Stimulated activated CD8-positive, alpha-beta memory T cell treated with anti-CD3 and anti-CD28 coated beads, Interleukin-15, amount 100 ng/mL, for 4 hours (primary cell): ENCODE results near the gene MKLN1.
"Not testable (repeated sequence)": the region's sequence is repeated elsewhere in the genome, so short reads cannot be mapped to it uniquely, and the experiment has no call there.

Source experiments
- DNase-seq, 2 donors: peaks; one replicate each; pipeline ENCODE4 v3.0.0-alpha.2; 2020; ENCODE audit warnings: low read depth in 2 of 2

The MKLN1 gene

DNA sequence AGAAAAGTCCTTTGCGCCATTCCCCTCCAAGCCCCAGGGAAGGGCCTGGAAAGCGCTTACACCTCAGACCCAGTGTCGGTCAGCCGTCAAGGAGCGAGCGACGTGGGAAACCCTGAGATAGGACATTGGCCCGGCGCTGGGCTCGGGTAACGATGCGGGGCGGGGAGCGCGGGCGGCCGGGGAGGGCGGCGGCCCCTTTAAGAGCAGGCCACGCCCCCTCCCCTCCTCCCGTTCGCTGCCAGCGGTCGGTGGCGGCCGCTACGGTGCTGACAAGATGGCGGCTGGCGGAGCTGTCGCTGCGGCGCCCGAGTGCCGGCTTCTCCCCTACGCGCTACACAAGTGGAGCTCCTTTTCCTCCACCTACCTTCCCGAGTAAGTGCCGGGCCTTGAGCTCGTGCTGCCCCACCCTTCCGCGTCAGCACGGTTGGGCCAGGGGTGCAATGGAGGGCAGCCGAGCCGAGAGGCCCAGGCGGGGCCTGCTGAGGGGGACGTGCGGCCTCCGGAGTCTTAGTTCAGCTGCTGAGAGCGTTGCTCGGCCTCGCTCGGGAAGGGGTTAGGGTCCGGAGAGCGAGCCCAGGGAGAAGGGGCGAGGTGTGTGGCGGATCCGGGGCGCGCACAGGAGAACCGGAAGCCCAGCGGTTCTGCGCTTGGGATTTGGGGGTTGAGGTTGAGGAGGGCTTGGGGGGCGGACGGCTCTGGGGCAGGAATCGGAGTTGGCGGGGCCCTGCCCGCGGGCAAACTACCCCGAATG is at the start of gene MKLN1:
MKLN1 (plus strand) TSS at position 251 of the 751 bp plus-strand sequence; CDS start at position 275, 24 bp downstream.
- DNase-seq = peak; percentile 71 to 76

DNA sequence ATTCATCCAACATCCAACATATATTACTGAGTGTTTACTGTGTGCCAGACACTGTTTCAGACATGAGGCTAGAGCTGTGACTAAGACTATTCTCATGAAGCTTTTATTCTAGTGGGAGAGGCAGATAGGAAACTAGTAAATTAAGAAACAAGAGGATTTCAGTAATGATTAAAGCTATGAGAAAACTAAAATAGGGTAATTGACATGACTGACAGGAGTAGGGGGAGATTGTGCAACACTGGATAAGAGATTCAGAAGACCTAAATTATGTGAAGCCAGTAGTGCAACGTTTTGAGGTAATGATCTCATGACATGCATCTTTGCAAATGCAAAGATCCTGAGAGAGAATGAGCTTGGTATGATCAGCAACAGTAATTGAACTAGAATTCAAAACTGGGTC is 48.6 kb upstream of the MKLN1 start:
- no peak for DNase-seq

DNA sequence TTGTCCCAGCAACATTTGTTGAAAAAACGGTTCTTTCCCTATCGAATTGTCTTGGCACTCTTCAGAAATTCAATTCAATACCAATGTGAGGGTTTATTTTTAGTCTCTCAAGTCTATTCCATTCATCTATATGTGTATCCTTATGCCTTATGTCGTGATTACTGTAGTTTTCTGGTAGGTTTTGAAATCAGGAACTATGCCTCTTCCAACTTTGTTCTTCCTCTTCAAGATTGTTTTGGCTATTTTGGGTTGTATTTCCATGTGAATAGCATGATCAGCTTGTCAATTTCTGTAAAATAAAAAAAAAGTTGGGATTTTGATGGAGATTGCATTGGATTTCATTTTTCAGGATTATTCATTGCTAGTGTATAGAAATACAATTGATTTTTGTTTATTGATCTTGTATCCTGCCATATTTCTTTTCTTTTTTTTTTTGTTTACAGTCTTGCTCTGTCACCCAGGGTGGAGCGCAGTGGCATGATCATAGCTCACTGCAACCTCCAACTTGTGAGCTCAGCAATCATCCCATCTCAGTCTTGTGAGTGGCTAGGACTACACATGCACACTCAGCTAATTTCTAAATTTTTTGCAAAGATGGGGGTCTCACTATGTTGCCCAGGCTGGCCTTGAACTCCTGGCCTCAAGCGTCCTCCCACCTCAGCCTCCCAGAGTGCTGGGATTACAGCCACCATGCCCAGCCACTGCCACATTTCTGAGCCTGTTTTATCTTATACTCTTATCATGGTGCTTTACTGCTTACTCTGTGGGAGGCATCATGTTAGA is 46.2 kb upstream of the MKLN1 start:
- no peak for DNase-seq

DNA sequence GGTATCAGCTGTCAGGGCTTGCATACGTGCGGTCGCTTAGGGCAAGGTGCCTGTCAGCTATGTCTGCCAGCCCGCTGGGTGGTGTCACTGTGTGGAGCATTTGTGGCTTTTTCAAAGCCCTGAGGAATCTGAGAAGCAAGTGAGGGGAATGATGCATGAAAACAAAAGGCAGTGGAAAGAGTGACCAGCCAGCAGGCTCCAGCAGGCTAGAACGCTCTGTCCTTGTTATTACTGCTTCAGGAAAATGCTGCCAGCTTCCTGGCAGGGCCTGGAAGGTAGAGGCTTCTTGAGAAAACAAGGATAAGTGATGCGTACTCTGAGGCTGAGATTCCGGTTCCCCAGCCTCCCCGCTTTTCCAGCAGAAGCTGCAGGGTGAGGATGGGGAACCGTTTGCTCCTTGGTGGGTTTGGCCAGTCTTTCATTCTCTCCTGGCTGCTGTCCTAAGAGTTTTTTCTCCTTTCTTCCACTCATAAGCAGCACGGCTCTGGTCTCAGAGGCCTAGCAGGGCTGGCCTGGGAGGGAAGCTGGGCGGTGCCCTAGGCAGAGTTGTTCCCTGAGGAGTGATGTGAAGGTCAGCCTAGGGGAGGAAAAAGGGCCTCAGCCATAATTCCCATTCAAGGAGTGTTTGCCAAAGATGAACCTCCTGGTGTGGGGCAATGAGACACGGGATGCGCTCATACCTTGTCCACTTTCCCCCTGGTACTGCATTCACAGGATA is 42.8 kb upstream of the MKLN1 start:
- DNase-seq = no peak

DNA sequence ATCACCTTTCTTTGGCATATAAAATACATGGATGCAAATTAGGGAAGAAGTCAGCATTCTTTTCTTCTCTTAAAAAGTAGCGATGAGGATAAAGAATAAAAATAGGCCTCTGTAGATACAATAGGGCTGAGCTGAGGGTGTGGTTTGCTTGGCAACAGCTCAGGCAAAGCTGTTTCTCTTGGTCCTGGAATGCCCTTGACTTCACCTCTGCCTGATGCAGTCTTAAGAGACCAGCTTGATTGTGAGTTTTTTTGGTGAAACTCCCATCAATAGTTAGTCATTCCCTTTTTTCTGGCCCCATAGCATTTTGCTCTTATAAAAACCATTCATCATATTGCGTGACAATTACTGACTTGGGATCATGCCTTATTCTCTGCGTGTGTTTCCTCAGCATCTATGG is 42.1 kb upstream of the MKLN1 start:
- DNase-seq = no peak

DNA sequence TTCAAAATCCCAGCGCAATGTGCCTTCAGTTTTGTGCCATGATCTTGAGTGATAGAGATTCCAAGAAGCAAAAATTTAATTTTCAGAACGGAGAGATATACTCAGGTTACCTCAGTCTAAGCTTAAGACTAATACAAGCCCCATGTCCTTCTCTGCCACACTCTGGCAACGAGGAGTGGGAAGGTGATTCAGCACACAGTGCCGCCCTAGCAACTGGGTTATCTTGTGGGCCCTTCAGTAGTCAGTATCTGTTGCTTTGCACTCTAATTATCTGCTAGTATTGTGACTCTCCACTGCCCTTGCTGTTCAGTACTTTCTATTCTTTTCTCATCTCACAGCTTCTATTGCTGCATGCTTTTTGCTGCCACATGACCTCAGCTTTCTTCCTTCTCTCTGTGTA is 39.2 kb upstream of the MKLN1 start:
- no peak for DNase-seq

DNA sequence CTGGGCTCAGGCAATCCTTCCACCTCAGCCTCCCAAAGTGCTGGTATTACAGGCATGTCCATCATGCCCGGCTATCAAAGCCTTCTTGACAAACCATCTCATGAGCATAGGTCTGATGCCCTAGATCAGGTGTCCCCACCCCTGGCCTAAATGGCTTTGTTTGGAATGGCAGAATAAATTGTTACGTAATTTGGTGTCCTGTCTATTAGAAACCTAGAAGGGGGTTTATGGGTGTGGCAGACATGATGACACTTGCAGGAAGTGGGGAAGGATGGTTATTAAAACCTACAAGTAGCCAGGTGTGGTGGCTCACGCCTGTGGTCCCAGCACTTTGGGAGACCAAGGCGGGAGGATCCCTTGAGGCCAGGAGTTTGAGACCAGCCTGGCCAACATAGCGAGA is 38.6 kb upstream of the MKLN1 start:
- DNase-seq = no peak

DNA sequence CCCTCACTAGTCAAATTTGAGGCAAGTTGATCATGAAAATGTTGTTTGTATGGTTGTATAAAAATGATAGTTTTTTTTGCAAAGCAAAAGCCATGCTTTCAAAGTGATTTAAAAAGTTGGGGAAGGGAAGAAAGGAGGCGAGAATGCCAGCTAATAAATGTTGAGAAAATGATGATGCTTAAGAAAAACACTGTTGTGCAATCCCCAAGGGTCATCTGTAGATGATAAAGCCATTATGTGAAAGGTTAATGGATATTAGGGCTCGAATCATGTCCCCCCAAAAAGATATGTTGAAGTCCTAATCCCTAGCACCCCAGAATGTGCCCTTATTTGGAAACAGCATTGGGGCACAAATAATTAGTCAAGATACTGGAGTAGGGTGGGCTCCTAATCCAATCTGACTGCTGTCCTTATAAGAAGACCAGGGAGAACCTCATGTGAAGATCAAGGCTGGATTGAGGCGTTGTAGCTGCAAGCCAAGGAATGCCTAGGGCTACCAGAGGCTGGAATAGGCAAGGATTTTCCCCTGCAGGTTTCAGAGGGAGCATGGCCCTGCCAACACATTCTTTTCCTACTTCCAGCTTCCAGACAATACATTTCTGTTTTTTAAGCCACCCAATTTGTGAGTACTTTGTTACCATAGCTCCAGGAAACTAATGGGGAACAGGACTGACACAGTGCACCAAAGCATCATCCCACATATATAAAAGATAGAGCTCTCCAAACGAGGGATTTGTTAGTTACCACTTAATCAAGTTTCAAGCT is 35.4 kb upstream of the MKLN1 start:
- DNase-seq = no peak

DNA sequence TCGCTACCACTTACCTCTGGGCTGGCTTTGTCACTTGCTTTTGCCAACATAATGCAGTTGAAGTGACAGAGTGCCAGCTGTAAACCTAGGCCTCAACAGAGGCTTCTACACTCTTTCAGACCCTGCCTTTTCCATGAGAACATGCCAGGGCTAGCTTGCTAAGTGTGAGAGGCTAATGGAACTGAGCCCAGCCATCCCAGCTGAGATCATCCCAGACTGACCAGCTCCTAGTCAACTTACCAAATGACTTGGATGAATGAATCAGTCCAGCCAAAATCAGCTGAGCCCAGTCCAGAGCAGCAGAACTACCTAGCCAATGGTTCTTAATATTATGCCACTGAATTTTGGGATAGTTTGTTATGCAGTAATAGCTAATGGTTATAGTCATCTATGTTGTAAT is 34.7 kb upstream of the MKLN1 start:
- DNase-seq = no peak

DNA sequence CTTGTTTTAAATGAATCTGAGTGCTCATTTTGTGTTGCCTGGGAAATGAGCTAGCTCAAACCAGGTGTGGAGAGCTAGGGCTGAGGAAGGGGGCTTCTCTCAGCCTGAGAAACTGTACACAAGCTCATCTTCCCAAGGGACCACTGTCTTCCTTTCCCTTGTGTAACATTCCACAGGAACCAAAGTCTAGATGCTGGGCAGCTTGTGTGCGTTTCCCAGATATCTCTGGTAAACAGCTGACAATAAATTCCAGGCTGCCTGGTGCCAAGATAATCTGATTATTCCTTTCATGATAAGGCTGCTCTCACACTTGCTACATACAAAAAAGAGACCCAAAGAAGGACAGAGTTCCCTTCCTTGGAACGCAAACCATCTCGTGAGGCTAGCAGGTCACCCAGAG is 33.1 kb upstream of the MKLN1 start:
- DNase-seq = no peak

DNA sequence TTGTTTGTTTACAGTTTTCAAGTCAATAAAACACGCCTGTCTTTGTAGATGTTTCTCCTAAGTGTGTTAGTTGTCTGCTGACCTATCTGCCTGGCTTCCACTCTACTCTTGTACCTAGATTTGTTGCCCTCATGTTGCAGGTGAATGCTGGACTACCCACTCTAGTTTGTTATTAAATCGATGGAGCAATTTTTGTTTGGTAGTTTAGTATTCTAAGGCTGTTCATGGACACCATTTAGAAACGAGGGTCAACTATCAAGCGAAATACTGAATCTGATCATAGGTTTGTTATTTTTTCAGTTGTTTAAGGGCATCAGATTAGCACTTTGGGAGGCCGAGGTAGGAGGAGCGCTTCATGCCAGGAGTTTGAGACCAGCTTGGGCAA is 29.1 kb upstream of the MKLN1 start:
- DNase-seq = no peak

DNA sequence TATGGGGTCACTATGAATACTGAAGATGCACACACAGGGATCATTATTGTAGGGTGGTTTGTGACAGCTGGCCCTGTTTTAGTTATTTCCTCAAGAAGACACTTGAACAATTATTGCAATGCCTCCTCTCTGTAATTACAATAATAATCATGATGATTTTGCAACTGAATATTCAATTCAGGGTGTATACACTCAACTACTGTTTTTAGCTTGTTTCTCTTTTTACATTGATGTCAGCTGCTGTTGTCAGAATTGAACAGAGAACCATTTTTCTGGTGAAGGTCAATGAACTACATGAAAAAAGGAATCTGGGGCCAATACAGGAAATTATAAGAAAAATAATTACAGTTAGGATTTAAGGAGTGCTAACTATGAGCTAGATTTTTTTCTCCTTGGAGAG is 28.6 kb upstream of the MKLN1 start:
- DNase-seq = no peak

DNA sequence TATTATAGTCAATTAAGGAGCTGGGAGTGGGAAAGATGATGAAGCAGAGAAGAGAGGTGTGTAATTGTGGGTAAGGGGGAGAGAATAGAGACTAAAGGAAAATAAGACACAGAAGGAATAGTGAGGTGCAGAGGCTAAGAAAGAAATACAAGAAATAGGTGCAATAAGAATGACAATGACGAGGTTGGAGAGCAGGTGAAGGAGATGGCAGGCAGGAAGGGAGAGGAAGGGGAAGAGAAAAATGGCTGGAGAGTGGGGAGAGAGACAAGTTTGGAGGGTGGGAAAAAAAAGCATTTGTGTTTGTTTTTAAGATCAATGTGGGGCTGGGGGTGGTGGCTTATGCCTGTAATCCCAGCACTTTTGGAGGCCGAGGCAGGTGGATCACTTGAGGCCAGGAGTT is 27.6 kb upstream of the MKLN1 start:
- DNase-seq = no peak

DNA sequence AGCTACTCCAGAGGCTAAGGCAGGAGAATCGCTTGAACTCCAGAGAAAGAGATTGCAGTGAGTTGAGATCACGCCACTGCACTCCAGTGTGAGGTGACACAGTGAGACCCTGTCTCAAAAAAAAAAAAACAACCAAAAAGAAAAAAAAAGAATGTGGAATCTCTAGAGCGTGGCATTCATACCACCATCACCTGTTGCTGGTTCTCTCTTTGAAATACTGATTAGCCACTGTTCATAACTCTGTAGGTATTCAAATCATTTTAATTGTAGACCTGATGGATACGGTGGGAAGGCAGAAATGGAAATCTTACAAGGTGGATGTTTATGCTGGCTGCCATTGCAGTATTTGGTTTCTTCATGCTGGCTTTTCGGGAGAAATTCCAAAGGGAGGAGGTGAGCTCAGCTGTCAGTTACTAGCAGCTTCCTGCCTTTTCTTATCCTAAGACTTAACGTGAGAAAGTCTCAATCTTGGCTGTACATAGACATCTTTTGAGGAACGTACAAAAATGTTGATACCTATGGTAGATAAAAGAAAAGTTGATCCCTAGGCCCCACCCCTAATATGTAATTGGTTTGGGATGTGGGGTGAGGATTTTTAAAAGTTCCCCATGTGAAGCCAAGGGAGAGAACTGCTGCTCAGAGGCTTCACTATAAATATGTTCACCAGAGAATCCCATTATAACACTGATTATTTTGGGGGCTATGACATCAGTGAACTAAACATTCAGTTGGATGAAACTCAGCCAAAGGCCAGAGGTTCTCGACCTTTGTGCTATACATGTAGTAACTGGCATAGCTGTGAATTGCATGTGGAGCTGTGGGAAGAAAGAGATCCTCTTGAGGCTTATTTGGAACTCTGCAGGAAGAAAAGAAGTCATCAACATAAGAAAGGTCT is 26.9 kb upstream of the MKLN1 start:
- DNase-seq = no peak

DNA sequence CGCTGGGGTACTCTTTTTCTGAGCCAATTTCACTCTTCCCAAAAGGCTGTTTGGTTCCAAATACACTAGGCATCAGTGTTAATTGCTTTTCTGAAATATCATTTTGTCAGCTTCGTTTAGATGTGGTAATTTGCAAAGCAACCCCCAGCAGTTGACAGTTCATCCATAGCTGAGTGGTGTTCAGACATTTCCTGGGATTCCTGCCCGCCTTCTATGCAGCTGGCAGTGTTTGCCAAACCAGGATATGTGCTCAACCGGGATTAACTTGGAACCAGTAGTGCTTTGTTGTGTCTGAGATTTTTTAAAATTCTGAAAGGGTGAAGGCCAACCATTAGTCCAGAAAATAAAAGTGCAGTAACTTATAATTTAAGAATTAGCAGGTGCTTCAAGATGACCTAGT is 25.2 kb upstream of the MKLN1 start:
- DNase-seq = no peak

DNA sequence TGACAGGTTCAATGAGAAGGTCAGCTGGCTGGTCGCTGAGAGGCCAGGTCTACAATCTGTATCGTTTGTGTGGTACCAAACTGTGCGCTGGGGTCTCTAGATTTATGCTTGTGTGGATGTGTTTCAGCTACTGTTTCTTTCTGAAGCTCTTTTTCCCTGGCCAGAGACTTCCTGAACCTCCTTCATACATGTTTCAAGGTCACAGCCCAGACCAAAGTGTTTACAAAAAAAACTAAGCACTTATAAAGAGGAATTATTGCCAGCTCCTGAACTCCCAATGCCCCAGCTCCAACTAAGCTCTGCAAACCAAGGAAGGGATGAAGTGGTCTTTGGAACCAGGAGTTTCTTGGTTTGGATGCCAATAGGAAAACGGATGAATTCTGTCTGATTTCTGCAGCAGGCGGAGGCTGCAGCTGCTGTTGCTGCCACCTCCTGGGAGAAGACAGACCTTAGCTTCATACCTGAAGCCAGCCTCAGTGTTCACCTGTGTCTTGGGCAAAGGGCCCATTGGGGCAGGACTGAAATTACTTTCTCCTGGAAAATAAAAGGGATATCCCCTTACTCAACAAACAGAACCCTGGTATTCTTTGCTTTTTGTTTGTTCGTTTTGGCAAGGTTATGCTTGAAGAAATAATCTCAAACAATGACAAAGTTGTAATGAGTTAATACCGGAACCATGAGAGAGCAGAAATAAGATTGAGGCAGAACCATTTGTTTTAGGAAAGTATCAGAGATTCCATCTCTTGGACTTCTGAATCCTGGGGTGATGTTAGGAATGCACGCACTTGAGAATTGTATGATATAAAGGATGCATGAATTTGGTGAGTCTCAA is 24.6 kb upstream of the MKLN1 start:
- DNase-seq = no peak

DNA sequence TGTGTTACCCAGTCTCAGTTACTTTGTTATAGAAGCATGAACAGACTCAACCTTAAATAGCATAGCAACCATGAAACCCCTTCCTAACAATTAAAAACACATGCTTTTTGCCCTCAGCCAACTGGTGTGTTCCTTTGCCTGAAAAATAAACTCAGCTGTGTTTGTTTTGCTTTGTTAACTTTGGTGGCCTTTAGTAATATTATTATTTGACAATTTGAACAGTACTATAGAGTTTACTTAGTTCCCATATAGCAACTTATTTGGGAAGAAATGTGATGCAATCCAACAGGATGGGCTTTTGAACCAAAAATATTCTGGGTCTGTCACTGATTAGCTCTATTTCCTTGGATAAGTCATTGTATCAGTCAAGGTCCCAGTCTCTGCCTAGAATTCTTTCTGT is 22.5 kb upstream of the MKLN1 start:
- no peak for DNase-seq

DNA sequence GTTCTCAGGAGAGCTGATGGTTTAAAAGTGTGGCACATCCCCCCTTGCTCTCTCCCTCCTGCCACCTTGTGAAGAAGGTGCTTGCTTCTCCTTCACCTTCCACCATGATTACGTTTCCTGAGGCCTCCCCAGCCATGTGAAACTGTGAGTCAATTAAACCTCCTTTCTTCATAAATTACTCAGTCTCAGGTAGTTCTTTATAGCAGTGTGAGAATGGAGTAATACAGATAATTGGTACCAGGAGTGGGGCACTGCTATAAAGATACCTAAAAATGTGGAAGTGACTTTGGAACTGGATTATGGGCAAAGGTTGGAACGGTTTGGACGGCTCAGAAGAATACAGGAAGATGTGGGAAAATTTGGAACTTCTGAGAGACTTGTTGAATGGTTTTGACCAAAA is 21.6 kb upstream of the MKLN1 start:
- not testable (repeated sequence) for DNase-seq

DNA sequence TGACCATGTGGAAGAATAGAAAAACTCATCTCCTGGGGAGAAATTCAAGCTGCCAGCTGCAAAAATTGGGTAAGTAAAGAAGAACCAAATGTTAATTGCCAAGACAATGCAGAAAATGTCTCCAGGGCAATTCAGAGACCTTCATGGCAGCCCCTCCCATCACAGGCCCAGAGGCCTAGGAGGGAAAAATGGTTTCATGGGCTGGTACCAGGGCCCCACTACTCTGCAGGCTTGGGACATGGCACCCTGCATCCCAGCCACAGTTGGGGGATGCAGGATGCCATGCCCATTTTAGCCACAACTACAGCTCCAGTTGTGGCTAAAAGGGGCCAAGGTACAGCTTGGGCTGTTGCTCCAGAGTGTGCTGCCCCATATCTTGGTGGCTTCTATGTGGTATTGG is 20.9 kb upstream of the MKLN1 start:
- DNase-seq = no peak

DNA sequence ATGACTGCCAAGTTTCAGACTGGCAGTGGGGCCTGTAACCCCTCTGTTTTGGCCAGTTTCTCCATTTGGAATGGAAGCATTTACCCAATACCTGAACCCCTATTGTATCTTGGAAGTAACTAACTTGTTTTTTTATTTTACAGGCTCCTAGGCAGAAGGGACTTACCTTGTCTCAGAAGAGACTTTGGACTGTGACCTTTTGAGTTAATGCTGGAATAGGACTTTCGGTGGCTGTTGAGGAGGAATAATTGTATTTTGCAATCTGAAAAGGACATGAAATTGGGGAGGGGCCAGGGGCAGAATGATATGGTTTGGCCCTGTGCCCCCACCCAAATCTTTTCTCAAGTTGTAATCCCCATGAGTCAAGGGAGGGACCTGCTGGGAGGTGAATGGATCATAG is 20.0 kb upstream of the MKLN1 start:
- no peak for DNase-seq
